HepG2 (cell line): ENCODE data around the gene JCAD. TPM values are rescaled to one million over a fixed set of nuclear protein-coding genes. Genes with fewer than 3 reads are reported as not detected.

Experiments
- ATAC-seq: fragments of 200-7000 bp; cut with Tn5 transposase; 3 replicates; pipeline ENCODE4 v1.9.1; 2020; ENCODE audit warnings: mild to moderate bottlenecking, moderate library complexity
- BruUV-seq: library from RNA; stranded (reverse); fragments of 400-500 nt; replicated peaks from 2 replicates; lab custom pipeline; 2021; lab: Mats Ljungman, UMichigan
- CTCF ChIA-PET: fragments of 300-600 bp; formaldehyde crosslinking; extraction: SDS; loops from one replicate; lab custom pipeline; 2021; ENCODE audit warnings: low total read pairs, inconsistent platforms, low intra/inter-chr PET ratio; lab: Yijun Ruan, JAX
- POLR2A ChIA-PET: fragments of 350-600 bp; sonication (Branson Sonifier 250); formaldehyde crosslinking; loops from one replicate; lab custom pipeline; 2020; ENCODE audit warnings: antibody characterized with exemption, inconsistent platforms; lab: Yijun Ruan, JAX
- DNase-seq: peaks from one replicate; pipeline ENCODE4 v3.0.0-alpha.2; 2015; ENCODE audit warnings: low spot score
- FAIRE-seq: peaks from 3 replicates; lab custom pipeline; 2011; peaks lifted over from hg19 to GRCh38; lab: Jason Lieb, UNC
- H2AFZ ChIP-seq: one replicate; pipeline ENCODE4 v1.6.1; 2011; ENCODE audit warnings: low read length, inconsistent platforms
- H3K27ac ChIP-seq: fragments of 300-600 bp; 3 replicates; pipeline ENCODE4 v1.8.0; 2011; ENCODE audit warnings: mixed run types, mild to moderate bottlenecking, mixed read lengths, low read length, inconsistent platforms; ENCODE audit not compliant: insufficient read depth; ENCODE audit errors: extremely low read length
- H3K27me3 ChIP-seq, 2 experiments: fragments of 200-600 bp in 1 of 2; 2 replicates in 1 of 2; 3 replicates in 1 of 2; pipeline versions ENCODE4 v1.6.0 to v1.8.0; 2011; ENCODE audit warnings: low read length in 2 of 2, mild to moderate bottlenecking in 2 of 2, moderate library complexity in 2 of 2, inconsistent platforms in 1 of 2; ENCODE audit not compliant: insufficient read depth in 2 of 2, control insufficient read depth in 1 of 2
- H3K36me3 ChIP-seq, 2 experiments: fragments of 200-600 bp in 1 of 2; replicated peaks in 1 of 2; 2 replicates in 1 of 2; 3 replicates in 1 of 2; pipeline versions ENCODE4 v1.5.1 to v1.8.0; 2011; ENCODE audit warnings: low read length in 2 of 2, inconsistent platforms in 1 of 2; ENCODE audit not compliant: insufficient read depth in 2 of 2, control insufficient read depth in 1 of 2
- H3K4me1 ChIP-seq: 2 replicates; pipeline ENCODE4 v1.5.1; 2012; ENCODE audit warnings: low read length, inconsistent platforms; ENCODE audit not compliant: insufficient read depth
- H3K4me2 ChIP-seq: 2 replicates; pipeline ENCODE4 v1.6.0; 2011; ENCODE audit warnings: low read depth, low read length, inconsistent platforms
- H3K4me3 ChIP-seq, 3 experiments: fragments of 200-600 bp in 1 of 3; sonication (generic), shearing (Covaris generic) in 1 of 3; replicated peaks in 1 of 3; 2 replicates each; pipeline ENCODE4 v1.5.1; 2011 to 2016; ENCODE audit warnings: low read length in 3 of 3, inconsistent platforms in 2 of 3, low read depth in 2 of 3, mild to moderate bottlenecking in 2 of 3, control low read depth in 1 of 3, mixed read lengths in 1 of 3; ENCODE audit not compliant: insufficient read depth in 1 of 3
- H3K79me2 ChIP-seq: one replicate; pipeline ENCODE4 v1.6.1; 2011; ENCODE audit warnings: low read length, inconsistent platforms; ENCODE audit not compliant: insufficient read depth
- H3K9ac ChIP-seq: 2 replicates; pipeline ENCODE4 v1.6.0; 2011; ENCODE audit warnings: mild to moderate bottlenecking, low read depth, low read length, inconsistent platforms; ENCODE audit not compliant: insufficient read depth
- H3K9me3 ChIP-seq: 2 replicates; pipeline ENCODE4 v1.5.1; 2012; ENCODE audit warnings: mild to moderate bottlenecking, low read length
- H4K20me1 ChIP-seq: 2 replicates; pipeline ENCODE4 v1.6.0; 2011; ENCODE audit warnings: inconsistent platforms, mild to moderate bottlenecking, low read length, moderate library complexity; ENCODE audit not compliant: insufficient read depth
- AKAP8 ChIP-seq: sonication (generic); formaldehyde crosslinking; IDR thresholded peaks from 2 replicates; pipeline ENCODE4 v1.5.1; 2020; ENCODE audit warnings: mild to moderate bottlenecking, missing genetic modification reagents
- HOXA3 ChIP-seq: sonication (generic); formaldehyde crosslinking; IDR thresholded peaks from 2 replicates; pipeline ENCODE4 v1.5.0; 2020; ENCODE audit warnings: missing genetic modification reagents
- IKZF1 ChIP-seq: fragments of 450-650 bp; IDR thresholded peaks from 2 replicates; pipeline ENCODE4 v1.7.1; 2016
- MAF1 ChIP-seq: sonication (generic); formaldehyde crosslinking; IDR thresholded peaks from 2 replicates; pipeline ENCODE4 v1.5.0; 2020; ENCODE audit warnings: missing genetic modification reagents, borderline replicate concordance
- MIER2 ChIP-seq: IDR thresholded peaks from 2 replicates; pipeline ENCODE4 v1.6.1; 2016; ENCODE audit warnings: missing biosample characterization, missing genetic modification reagents
- NPAS2 ChIP-seq: sonication (generic); formaldehyde crosslinking; IDR thresholded peaks from 2 replicates; pipeline ENCODE4 v1.8.0; 2022; ENCODE audit warnings: mild to moderate bottlenecking, missing genetic modification reagents, borderline replicate concordance
- PCBP1 ChIP-seq: fragments of 200-400 bp; formaldehyde crosslinking; IDR thresholded peaks from 2 replicates; pipeline ENCODE4 v1.6.1; 2017; ENCODE audit warnings: mild to moderate bottlenecking, low read depth, low read length, borderline replicate concordance
- POLR2G ChIP-seq: fragments of 200-400 bp; formaldehyde crosslinking; IDR thresholded peaks from 2 replicates; pipeline ENCODE4 v1.6.1; 2018; ENCODE audit warnings: mild to moderate bottlenecking, low read depth, low read length, moderate library complexity
- SMAD3 ChIP-seq: sonication (generic); formaldehyde crosslinking; IDR thresholded peaks from 2 replicates; pipeline ENCODE4 v1.4.0; 2020; ENCODE audit warnings: missing genetic modification reagents
- SMYD3 ChIP-seq: sonication (generic); formaldehyde crosslinking; IDR thresholded peaks from 2 replicates; pipeline ENCODE4 v1.8.1; 2023; ENCODE audit warnings: mild to moderate bottlenecking, missing genetic modification reagents
- TSC22D2 ChIP-seq: sonication (generic); formaldehyde crosslinking; IDR thresholded peaks from 2 replicates; pipeline ENCODE4 v1.5.1; 2020; ENCODE audit warnings: missing genetic modification reagents, mild to moderate bottlenecking, borderline replicate concordance
- ZFP37 ChIP-seq: sonication (generic); formaldehyde crosslinking; IDR thresholded peaks from 2 replicates; pipeline ENCODE4 v1.4.0; 2020; ENCODE audit warnings: missing genetic modification reagents, borderline replicate concordance
- ZNF256 ChIP-seq: sonication (generic); formaldehyde crosslinking; conservative IDR thresholded peaks from 2 replicates; pipeline ENCODE4 v1.4.0; 2020; ENCODE audit warnings: missing genetic modification reagents
- ZNF460 ChIP-seq: sonication (generic); formaldehyde crosslinking; IDR thresholded peaks from 2 replicates; pipeline ENCODE4 v1.5.1; 2020; ENCODE audit warnings: missing genetic modification reagents, mild to moderate bottlenecking, borderline replicate concordance
- WGBS: methylation state at CpG from one replicate; pipeline ENCODE4 v1.1.6; 2017; ENCODE audit warnings: low lambda C conversion rate; 5-methylcytosine and 5-hydroxymethylcytosine counted together
- in situ Hi-C: cut with HindIII; loops from 2 replicates; pipeline ENCODE4 v1.10.0; 2017; ENCODE audit warnings: low pct_unique_long_range_greater_than_20kb; ENCODE audit not compliant: extremely low pct_ligation_motif_present
- intact Hi-C: fragments of 100-400 bp; cut with micrococcal nuclease; formaldehyde crosslinking; loops from one replicate; pipeline ENCODE4 v1.10.0; 2022; ENCODE audit not compliant: unreplicated experiment
- polyA plus RNA-seq, 8 experiments: library from polyadenylated mRNA; depleted of rRNA in 3 of 8; stranded (reverse) in 7 of 8; unstranded in 1 of 8; fragments of >200 nt; fragmentation: Illumina TruSeq in 4 of 8; extraction: Trizol in 4 of 8; gene quantifications; 2 replicates each; pipeline versions ENCODE4 v1.2.1 to v1.2.3, GENCODE V29; 2011 to 2016; ENCODE audit warnings: low read depth in 4 of 8, missing spikeins in 1 of 8, mixed read lengths in 1 of 8; ENCODE audit not compliant: insufficient read depth in 1 of 8
- total RNA-seq, 5 experiments: library from RNA; depleted of rRNA; stranded (reverse); fragments of >200 nt; fragmentation: Illumina TruSeq; extraction: Trizol; gene quantifications; 2 replicates each; pipeline ENCODE4 v1.2.3, GENCODE V29; 2016; ENCODE audit warnings: low read depth in 1 of 5

The JCAD gene
- total and polyA plus RNA-seq, 2 of the 13 experiments (the other 11 are each of a cell fraction or from before 2014, with no cell fraction given): 0.04 to 0.08 TPM

DNA sequence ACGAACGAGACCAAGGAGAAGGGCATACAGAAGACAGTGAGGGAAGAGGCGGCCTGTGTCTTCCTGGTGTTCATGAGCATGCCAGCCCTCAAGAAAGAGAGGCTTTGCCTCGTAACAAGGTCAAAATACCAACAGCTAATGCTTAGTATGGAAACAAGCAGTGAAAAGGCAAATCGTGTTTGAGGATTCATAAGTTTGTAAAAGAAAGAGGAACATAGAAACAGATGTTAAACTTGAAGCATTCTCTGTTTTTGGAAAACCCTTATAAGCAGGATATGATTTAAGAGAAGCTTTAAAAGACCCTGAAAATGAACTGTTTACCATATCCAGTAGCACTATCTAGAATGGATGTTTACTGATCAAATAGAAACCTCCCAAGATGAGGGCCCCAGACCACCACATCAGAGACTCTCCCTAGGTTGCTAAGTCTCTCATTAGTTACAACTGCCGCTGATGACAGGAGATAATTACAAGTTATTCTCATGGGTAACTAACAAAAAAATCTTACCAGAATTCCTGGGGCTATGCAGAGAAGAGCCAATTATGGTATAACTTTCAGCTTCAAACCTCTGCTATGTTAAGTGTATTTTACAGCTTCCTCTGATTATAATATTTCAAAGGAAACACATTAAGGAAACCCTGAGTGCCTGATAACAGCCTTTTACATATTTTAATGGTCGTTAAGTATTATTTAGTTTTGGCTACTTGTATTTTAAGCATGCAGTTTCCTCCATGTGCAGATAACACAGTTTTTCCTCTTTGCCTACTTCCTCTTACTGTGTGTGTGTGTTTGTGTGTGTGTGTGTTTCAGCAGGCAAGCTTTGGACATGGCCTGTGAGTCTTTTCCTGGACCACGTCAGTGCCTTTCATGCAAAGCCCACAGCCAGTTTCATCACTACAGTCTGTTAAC, 17.9 kb downstream of the JCAD start:
- Histone ChIP-seq H3K4me2 (no peak overlapping the region), H2AFZ (no peak overlapping the region), H3K4me1 (peaks cover 16% of the 10 kb centered on the region; the same call in 1 of the 2 replicates), H4K20me1 (no peaks in the 10 kb centered on the region), H3K27ac (no peak overlapping the region), H3K27me3 (peaks cover 0 to 1% of the 10 kb centered on the region in 2 experiments; a peak in 1 of 5 replicates), H3K9me3 (no peaks in the 10 kb centered on the region), H3K4me3 (no peak overlapping the region), H3K9ac (no peak overlapping the region), H3K79me2 (no peaks in the 10 kb centered on the region), H3K36me3 (no peaks in the 10 kb centered on the region)
- TF ChIP-seq IKZF1 (no peak), SMYD3 (CRISPR knock-in tag) (no peak), ZNF460 (CRISPR knock-in tag) (no peak), ZFP37 (CRISPR knock-in tag) (no peak), SMAD3 (CRISPR knock-in tag) (no peak), HOXA3 (CRISPR knock-in tag) (no peak), MAF1 (no peak), NPAS2 (CRISPR knock-in tag) (no peak), PCBP1 (no peak), MIER2 (CRISPR knock-in tag) (no peak), POLR2G (no peak), ZNF256 (no peak), AKAP8 (CRISPR knock-in tag) (no peak), TSC22D2 (CRISPR knock-in tag) (no peak)
- in situ Hi-C loops (no loop called here), intact Hi-C loops (no loop called here)
- ChIA-PET POLR2A (no interaction called here), CTCF (no interaction called here)
- no TSS peak for BruUV-seq
- ATAC-seq (no peak), DNase-seq (no peak), FAIRE-seq (no peak)
- 31% methylated on average over 8 of the region's 8 CpGs for WGBS
